VCaP (cell line): ENCODE data around the gene USP2.
A peak's percentile ranks its signal among the peaks of the same experiment; 100 is the strongest.

Experiments
- H3K27ac ChIP-seq: fragments of 450-650 bp; 2 replicates; pipeline ENCODE4 v1.5.1; 2017
- TF ChIP-seq, protein P1 (sequence below): fragments of 450-650 bp; conservative IDR thresholded peaks from 2 replicates; pipeline ENCODE4 v1.5.1; 2017; ENCODE audit warnings: mild to moderate bottlenecking, moderate library complexity

Gene USP2

DNA sequence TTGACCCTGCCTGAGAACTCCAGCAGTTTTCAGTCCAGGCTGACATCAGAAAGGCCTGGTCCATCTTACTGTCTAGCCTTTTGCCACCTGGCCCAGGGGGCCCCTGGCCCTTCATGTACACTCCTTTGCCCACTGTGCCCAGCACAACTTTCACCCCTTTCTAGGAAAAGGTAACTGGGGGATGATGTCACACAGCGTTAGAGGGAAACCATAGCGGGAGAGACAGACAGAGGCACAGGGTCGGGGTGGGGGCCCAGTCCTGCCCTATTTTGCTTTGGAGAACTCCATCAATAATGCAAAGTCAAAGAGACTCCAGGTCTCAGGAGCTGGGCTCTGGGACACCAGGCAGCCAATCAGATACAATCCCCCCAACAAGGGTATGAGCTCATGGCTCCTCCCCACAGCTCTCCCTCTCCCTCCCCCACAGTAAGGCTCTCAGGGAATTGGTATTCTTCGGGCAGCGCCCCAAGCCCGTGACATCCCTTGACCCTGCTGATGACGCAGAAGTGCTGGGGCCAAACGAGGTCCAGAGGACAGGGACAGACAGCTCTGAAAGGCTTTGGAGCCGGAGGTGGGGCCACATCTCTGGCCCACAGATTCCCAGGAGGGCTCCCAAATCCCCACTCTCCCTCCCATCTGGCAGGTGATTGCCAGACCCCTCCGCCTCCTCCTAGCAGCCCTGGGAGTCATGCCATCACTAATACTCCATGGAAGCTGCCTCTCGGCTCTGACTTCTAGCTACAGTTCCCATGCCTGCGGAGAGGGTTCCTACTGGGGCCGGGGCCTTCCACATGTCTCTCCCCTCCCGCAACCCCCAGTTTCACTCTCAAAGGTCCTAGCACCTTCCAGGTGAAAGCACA lies 5.9 kb downstream of the USP2 start:
- H3K27ac ChIP-seq, result no peak overlapping the region; the same call in 1 of the 2 replicates
- TF ChIP-seq, protein P1, sequence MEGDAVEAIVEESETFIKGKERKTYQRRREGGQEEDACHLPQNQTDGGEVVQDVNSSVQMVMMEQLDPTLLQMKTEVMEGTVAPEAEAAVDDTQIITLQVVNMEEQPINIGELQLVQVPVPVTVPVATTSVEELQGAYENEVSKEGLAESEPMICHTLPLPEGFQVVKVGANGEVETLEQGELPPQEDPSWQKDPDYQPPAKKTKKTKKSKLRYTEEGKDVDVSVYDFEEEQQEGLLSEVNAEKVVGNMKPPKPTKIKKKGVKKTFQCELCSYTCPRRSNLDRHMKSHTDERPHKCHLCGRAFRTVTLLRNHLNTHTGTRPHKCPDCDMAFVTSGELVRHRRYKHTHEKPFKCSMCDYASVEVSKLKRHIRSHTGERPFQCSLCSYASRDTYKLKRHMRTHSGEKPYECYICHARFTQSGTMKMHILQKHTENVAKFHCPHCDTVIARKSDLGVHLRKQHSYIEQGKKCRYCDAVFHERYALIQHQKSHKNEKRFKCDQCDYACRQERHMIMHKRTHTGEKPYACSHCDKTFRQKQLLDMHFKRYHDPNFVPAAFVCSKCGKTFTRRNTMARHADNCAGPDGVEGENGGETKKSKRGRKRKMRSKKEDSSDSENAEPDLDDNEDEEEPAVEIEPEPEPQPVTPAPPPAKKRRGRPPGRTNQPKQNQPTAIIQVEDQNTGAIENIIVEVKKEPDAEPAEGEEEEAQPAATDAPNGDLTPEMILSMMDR, result no peak

DNA sequence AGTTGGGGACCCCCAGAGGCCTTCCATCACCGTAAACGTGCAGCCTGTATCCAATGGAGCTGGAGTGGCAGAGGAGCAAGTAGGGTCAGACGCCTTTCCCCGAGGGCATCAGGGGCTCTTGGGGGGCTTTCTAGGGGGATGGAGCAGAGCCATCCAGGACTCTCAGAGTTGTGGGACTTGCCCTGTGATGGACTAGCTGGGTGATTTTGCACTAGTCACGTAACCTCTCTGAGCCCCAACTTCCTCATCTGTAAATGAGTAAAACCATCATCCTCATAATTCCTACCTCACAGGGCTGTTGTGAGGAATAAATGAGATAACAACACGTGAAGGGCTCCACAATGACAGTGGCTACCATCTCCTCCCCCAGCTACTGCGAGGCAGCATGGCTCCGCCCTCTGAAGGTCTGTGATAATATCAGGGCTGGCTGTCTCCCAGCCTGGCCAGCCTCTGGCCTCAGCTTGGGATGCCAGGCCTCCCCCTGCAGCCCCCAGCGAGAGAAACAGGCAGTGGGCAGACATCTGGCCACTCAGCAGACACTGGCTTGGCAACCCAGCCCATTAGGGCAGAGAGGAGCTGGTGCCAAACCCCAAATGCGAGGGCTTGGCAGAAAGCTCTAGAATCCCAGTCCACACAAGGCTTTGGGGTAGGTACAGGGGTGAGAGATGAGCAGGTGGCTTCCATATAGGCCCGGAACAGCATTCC lies 6.7 kb downstream of the USP2 start:
- TF ChIP-seq, protein P1, result no peak
- H3K27ac ChIP-seq, result no peak overlapping the region; the same call in 1 of the 2 replicates

DNA sequence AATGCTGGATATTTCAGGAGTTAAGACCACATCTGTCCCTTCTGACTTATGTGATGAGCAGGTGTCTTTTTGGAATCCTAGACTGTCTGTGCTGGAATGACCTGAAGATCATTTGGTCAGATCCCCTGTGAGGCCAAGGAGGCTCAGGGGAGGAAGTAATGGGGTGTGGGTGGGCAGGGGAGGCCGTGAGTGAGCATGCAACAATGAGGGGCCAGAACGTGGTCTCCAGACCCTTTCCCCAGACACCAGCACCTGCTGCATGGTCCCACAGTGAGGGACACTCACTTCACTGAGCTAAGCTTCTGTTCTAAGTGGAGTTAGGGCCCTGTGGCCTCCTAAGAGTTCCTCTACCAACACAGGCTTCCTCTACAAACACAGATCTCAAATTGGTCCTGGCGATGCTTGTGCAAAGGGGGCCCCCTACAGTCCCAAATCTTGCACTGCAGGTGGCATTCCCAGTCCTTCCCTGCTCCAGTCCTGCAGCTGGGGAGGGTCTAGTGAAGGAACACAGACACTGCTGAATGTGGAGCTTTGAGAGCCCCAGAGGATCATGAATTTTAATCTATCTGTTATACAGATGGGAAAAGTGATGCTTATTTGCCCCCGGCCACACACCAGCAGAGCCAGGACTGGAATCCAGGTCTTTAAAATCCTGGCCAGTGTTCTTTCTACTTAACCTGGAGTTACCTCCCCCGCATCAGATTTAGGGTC lies 7.4 kb downstream of the USP2 start:
- TF ChIP-seq, protein P1, result peak; percentile 94

DNA sequence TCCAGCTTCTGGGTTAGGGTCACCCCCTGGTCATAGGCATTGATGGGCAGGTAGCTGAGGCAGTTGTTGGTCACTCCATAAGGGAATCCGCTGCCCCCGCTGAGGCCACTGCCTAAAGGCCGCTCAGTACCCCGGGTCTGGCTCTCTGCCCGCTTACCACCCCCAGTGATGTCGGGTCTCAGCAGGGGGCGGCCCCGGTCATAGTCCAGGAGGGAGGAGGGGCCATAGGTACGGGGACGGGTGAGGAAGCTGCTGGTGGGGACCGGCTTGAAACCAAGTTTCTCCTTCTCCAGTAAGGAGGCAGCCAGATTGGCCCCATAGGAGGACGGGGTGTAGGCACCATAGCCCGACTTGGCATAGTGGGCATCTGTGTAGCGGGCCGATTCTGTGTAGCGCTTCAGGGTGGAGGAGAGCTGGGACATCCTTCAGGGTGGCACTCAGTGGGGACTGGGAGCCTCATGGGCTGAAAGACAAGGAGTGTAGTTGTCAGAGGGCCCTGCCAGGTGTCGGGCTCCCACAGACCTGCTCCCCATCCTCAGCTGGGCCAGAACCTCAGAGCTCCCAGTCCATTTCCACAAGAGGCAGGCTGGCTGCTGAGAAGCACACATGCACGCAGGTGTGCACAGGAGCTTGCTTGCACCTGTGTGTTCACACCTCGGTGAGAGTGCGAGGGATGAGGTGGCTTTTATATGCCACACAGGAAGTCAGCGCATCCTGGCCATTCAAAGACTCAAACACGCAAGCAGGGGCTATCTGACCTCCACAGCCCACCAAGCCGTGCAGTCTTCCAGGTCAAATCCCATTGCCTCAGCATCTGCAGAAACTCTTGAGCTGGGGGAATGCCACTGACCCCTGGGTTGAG lies 8.2 kb downstream of the USP2 start:
- no peak overlapping the region for H3K27ac ChIP-seq
- TF ChIP-seq, protein P1, result no peak

More for the DNA sequence above, 7.4 kb downstream of the USP2 start:
- no peak overlapping the region; the same call in 1 of the 2 replicates for H3K27ac ChIP-seq

DNA sequence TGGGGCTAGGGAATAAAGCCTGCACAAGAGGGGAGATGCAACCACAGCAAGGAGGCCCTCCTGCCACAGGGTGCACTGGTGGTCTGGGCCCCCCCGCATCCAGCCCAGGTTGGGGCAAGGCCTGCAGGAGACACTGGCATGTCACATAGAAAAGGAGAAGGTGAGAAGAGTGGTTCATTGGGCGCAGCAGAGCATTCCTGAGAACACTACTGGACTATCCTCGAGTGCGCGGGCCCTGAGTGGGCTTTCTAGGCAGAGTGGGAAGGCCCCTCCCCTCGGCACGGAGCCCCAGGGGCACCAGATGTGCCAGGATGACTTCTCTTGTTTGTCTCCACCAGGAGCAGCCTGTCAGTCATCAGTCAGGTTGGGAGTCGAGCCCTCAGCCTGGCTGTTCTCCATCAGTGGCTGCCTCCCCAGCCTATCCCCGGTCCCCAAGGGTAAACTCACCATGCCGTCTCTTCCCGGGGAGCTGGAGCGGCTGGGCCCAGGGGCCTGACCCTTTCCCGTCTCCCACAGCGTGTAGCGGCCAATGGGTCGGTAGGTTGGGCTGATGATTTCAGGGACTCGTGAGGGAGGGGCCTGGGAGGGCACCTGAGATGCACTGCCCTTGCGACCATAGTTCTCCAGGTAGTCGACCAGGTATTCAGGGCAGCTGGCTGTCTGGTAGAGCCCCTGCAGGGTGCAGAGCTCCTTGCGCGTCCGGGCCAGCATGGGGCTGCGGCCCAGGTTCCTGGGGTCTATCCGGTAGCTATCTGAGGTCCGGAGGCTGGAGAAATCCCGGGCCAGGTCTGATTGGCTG lies 9.0 kb downstream of the USP2 start:
- no peak overlapping the region for H3K27ac ChIP-seq
- TF ChIP-seq, protein P1, result no peak

DNA sequence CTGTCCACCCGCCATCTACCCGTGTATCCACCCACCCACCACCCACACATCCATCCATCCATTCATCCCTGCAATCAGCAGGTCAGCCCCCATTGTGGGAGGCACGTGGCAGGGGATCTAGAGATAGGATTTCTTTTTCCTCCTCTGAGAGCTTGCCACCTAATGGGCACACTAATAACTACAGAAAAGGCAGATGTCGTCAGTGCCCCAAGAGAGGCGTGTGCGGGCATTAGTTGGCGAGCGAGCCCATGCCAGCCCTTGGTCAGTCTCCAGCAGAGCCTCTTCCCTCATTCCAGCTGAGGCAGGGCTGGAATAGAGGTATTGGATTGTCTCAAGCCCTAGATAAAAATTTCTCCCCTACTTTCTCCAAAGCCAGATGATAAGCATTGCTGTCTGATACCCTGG lies 9.7 kb downstream of the USP2 start:
- TF ChIP-seq, protein P1, result peak; percentile 45
- no peak overlapping the region for H3K27ac ChIP-seq
